HG03558 (cell line): ENCODE data around the gene GSTA1.
"Not testable (repeated sequence)": the region's sequence is repeated elsewhere in the genome, so short reads cannot be mapped to it uniquely, and the experiment has no call there.

ENCODE experiments used
- ATAC-seq: cut with Tn5 transposase; IDR thresholded peaks from one replicate; pipeline ENCODE4 v1.9.1; 2021; ENCODE audit warnings: moderate number of reproducible peaks; ENCODE audit not compliant: unreplicated experiment; ENCODE audit errors: extremely low read depth

The GSTA1 gene

DNA sequence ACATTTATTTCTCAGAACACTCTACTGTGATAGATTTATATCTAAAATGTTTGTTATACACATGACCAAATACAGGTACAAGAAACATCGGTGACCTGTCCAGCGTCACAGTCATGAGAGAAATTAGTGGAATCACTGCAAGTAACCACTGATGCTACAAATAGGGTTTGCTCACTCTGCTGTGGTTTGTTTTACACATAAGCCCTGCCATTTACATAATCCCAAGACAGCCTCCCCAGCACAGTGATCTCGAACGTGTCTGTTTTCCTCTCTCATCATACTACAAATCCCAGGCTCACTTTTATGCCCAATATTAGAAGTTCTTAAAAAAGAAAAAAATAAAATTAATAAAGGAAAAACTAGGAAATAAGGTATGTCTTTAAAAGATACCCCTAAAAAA lies 6.2 kb upstream of the GSTA1 start:
- not testable (repeated sequence) for ATAC-seq

DNA sequence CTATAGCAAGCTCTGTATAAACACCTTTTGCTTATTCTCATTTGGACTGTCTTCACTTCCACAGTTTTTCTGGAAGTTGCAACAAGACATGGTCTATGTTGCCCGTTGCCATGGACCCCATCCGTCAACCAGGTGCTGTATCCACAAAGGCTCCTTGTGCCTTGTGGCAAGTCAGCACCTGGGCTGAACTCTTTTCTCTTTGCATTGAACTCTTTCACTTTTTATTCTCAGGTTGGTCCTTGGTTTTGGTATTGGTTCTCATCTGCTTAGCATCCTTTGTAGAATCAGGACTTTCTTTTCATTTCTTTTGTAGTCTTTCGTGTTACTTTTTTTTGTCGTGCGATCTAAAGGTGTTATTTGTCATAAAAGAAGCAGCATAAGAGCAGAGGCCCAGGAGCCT lies 5.0 kb upstream of the GSTA1 start:
- no peak for ATAC-seq

DNA sequence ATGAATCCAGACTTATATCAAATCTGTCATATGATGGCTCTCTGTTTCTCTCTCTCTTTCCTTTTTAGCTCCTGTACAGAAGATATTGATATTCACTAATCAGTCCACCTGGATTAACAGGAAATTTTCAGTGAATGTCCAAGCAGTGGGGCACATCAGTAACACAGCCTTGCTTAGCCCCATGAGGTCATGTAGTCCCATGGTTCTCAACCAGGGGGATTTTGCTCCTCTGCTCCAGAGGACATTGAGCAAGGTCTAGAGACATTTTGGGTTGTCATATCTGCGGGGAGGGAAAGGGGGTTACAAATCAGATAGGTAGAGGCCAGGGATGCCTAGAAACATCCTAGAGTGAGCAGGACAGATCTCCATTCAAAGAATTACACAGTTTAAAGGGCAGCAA lies 810 bp downstream of the GSTA1 start:
- ATAC-seq, result no peak

DNA sequence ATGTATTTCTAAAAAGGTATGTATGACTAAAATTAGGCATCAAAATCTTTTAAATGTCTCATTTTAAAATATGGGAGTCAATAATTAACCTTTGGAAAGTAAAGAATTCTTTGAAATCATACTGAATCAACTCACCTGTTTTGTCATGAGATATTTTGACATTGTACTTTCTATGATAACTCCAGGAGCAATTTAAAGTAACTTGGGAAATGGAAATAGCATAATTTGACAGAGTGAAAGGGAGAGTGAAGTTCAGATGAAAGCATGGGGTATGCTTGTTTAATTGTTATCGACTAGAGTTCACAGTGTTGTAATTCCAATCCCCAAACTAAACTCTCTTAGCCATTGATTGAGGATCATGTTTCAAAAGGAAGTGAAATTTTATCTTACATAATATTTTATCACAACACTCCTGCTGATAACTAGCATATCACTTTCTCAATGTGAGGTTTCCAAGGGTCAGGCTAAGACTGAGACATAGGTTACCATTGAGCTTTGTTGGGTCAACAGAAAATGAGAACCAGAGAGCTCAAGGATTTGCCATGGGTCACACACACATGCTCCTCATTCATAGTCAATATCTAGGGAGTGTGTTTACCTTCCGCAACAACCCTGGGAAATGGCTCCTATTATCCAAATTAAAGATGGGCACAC lies 2.3 kb downstream of the GSTA1 start:
- ATAC-seq, result no peak

DNA sequence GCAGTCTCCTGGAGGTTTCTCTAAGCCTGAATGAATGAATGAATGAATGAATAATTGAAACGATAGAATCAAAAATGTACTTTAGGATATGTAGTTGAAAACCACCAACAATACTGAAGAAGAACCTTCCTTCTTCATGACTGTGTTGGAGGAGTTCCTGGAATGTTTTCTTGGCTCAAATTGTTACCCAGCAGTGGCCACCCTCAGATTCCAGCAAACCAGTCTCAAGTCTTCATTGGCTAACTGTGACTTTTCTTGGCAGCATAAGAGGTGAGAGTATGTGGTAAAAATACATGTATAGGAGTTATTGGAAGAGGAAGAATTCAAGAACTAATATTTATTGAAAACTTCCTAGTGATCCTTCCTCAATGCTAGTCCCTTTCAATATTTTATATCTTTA lies 4.3 kb downstream of the GSTA1 start:
- ATAC-seq, result not testable (repeated sequence)

DNA sequence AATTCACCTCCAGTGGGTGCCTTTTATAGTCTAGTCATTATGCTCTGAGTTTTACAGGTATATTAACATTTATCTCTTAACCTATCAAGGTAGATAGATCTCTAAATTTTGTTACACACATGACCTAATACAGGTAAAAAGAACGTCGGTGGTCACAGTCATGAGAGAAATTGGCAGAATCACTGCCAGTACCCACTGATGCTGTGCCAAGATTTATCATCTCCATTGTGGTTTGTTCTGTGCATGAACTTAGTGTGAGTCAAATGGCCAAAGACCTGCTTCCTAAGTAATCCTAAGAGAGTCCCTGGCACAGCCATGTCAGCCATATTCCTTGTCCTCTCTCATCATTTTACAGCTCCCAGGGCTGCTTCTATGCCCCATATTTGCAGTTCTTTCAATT lies 9.2 kb downstream of the GSTA1 start:
- ATAC-seq, result not testable (repeated sequence)

DNA sequence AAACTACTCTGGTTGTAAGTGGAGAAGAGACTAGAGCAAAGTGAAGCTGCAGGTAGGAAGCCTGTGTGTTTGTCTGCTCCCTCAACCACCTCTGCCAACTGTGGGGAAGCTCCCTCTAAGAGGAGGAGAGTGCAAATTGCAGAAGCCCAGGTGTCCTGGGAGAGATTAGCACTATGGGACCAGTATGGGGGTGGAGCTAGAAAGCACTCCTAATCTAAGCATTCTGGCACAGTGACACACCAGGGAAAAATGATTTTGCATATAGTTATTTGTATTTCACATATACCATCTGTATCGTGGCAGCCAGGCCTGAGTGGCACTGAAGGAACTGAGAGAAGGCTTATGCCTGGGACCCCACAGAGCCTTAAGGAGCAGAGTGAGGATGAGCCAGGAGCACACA lies 12.8 kb downstream of the GSTA1 start:
- no peak for ATAC-seq

DNA sequence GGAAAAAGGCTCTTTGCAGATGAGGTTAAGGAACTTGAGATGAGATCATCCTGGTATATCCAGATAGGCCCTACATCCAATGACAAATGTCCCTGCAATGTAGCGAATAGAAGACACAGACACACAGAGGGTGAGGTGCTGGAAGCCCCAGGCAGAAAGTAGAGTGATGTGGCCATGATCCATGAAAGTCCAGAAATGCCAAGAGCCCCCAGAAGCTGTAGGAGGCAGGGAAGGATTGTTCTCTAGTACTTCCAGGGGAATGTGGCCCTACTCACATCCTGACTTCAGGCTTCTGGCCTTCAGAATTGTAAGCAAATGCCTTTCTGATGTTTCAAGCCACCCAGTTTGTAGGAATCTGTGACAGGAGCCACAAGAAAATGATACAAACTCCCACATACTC lies 14.0 kb downstream of the GSTA1 start:
- not testable (repeated sequence) for ATAC-seq

DNA sequence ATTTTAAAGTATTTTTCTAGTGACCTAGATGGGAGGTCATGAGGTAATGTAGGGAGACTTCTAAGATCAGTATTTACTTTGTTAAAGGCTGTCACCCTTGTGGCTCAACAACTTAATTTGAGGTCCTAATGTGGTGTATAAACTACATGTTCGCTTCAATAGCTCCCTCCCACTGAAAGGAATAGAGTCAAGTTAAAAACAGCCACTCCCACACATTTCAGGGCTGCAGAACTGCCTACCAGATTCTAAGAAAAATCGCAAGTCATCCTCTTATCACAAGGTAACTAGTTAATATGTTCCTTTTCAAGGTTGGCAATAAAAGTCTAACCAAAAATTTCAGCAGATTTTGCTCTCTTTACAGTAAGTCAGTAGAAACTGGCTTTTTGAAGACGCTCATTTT lies 15.1 kb downstream of the GSTA1 start:
- ATAC-seq, result no peak

DNA sequence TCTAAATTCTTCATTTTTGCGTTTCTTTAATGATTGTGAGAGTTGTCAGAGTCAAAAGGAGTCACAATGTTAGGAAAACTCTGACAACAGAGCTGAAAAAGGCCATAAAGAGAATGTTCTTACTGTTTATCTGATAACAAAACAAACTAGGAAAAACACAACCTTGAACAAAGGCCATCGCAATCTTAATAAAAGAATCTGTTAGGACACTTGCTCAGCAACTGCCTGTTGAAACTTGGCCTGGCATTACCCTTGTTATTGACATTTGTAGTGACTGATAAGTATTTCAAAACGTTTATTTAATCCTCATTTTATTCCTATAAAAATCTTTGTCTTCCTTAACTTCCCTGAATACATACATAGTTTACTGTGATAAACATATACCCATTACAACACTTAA lies 15.7 kb downstream of the GSTA1 start:
- ATAC-seq, result no peak

DNA sequence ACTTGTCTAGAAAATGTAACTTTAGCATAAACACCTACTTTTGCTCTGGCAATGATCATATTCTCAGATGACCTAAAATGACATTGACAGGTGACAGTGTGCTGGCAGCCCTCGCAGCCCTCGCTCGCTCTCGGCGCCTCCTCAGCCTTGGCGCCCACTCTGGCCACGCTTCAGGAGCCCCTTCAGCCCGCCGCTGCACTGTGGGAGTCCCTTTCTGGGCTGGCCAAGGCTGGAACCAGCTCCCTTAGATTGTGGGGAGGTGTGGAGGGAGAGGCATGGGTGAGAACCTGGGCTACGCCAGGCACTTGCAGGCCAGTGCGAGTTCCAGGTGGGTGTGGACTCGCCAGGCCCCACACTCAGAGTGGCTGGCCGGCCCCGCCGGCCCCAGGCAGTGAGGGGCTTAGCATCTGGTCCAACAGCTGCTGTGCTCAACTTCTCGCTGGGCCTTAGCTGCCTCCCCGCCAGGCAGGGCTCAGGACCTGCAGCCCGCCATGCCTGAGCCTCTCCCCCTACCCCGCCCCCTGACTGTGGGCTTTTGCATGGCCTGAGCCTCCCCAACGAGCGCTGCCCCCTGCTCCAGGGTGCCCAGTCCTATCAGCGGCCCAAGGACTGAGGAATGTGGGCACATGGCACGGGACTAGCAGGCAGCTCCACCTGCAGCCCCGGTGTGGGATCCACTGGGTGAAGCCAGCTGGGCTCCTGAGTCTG lies 17.2 kb downstream of the GSTA1 start:
- ATAC-seq, result no peak

DNA sequence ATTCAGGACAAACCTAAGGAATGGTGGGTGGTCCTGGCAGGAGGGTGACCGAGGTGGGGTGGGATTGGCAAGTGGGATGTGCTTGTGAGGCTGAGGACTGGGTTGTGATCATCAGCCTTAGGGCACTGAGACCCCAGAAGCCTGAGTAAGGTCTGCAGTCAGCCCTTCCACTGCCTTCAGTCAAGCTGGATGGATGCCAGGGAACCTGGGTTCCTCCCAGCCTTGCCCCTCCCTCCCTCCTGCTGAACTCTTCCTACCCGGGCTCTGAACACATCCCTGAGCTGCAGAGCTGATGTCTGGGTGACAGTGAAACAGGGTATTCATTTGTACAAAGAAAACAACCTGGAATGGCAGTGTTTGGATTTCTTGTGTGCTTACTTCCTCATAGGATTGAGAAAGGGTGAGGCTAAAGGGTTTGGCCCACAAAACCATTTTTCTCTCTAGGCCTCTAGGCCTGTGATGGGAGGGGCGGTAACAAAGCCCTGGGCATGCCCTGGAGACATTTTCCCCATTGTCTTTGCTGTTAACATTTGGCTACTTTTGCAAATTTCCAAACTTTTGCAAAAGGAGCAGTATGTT lies 20.8 kb downstream of the GSTA1 start:
- not testable (repeated sequence) for ATAC-seq

DNA sequence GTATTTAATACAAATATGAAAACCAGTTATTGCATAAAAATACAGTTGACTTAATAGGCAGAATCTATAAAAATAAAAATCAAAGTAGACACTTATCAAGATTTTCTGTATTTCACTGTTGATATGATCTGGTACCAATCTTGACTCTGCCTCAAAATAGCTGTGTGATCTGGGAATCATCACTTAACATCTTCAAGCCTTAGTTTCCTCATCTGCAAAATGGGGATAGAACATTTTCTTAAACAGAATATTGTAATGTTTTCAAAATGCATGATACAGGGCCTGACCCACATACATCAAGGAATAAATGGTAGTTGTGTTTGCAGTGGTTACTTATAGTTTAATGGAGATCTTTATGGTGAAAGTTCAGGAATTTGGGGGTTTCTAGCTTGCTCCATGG lies 21.4 kb downstream of the GSTA1 start:
- ATAC-seq, result not testable (repeated sequence)

DNA sequence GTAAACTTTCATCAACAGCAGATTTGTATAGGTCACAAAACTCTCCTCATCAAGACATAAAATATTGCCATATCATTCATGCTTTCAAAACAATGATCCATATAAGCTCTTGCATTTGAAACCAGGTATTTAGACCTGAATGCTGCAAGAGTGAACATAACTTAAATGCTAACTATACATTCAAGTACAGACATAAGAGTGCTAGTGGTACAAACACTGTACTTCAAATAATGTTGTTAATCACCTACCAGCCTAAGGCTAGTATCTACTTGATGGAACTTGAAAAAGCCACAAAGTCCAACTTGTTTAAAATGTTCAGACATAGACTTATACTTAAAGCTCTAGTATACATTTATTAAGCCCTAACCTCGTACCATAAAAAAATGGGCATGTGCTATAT lies 24.4 kb downstream of the GSTA1 start:
- no peak for ATAC-seq

DNA sequence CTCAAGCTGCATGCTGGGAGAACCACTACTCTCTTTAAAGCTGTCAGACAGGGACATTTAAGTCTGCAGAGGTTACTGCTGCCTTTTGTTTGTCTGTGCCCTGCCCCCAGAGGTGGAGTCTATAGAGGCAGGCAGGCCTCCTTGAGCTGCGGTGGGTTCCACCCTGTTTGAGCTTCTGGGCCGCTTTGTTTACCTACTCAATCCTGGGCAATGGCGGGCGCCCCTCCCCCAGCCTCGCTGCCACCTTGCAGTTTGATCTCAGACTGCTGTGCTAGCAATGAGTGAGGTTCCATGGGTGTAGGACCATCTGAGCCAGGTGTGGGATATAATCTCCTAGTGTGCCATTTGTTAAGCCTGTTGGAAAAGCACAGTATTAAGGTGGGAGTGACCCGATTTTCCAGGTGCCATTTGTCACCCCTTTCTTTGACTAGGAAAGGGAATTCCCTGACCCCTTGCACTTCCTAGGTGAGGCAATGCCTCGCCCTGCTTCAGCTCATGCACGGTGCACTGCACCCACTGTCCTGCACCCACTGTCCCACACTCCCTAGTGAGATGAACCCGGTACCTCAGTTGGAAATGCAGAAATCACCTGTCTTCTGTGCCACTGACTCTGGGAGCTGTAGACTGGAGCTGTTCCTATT lies 26.8 kb downstream of the GSTA1 start:
- not testable (repeated sequence) for ATAC-seq

DNA sequence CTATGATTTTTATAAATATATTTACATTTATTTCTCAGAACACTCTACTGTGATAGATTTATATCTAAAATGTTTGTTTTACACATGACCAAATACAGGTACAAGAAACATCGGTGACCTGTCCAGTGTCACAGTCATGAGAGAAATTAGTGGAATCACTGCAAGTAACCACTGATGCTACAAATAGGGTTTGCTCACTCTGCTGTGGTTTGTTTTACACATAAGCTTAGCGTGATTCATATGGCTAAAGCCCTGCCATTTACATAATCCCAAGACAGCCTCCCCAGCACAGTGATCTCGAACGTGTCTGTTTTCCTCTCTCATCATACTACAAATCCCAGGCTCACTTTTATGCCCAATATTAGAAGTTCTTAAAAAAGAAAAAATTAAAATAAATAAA lies 34.2 kb downstream of the GSTA1 start:
- ATAC-seq, result not testable (repeated sequence)

DNA sequence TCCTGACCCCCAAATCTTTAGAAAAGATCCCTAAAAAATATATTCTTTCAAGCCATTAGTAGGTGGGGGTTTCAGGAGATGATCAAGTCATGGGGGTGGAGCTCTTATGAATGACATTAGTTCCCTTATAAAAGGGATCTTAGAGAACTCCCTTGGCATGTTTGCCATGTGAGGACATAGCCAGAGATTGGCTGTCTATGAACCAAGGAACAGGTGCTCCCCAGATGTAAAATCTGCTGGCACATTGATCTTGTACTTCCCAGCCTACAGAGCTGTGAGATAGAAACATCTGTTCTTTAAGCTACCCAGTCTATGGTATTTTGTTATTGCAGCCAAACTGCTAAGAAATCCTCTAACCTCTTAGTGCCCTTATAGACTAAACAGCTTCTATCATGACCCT lies 36.0 kb downstream of the GSTA1 start:
- not testable (repeated sequence) for ATAC-seq

DNA sequence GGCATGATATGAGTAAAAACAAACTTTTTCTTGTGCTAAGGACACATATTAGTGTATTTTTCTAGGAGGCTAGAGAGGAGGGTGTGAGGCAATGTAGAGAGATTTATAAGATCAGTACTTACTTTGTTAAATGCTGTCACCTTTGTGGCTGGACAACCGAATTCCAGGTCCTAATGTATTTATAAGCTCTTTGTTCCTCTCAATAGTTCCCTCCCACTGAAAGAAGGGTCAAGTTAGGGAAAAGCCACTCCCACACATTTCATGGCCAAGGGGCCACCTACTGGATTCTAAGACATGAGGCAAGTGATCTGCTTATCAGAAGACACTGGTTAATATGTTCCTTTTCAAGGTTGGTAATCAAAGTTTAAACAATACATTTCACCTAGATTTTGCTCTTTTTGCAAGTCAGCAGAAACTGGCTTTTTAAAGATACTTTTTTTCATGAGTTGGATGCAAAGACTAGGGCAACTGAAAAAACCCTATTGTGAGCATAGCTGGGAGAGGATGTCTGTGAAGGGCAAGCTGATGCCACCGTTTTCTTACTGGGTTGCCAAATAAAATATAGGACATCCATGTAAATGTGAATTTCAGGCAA lies 40.2 kb downstream of the GSTA1 start, which contains the start of gene GSTA2:
Gene GSTA2 (minus strand): TSS at position 154 of the 595 bp plus-strand sequence. CDS start 5,528 bp downstream, outside the sequence.
- not testable (repeated sequence) for ATAC-seq

DNA sequence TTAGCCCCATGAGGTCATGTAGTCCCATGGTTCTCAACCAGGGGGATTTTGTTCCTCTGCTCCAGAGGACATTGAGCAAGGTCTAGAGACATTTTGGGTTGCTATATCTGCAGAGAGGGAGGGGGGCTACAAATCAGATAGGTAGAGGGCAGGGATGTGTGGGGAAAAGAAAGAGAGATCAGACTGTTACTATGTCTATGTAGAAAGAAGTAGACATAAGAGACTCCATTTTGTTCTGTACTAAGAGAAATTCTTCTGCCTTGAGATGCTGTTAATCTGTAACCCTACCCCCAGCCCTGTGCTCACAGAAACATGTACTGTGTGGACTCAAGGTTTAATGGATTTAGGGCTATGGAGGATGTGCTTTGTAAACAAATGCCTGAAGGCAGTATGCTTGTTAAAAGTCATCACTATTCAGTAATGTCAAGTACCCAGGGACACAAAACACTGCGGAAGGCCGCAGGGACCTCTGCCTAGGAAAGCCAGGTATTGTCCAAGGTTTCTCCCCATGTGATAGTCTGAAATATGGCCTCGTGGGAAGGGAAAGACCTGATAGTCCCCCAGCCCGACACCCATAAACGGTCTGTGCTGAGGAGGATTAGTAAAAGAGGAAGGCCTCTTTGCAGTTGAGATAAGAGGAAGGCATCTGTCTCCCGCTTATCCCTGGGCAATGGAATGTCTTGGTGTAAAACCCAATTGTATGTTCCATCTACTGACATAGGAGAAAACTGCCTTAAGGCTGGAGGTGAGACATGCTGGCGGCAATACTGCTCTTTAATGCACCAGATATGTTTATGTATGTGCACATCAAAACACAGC lies 41.7 kb downstream of the GSTA1 start:
- ATAC-seq, result not testable (repeated sequence)
